Measurements from ENCODE around the gene RPS21.

GRCh38 chr20:62357187-62357667, 29.7 kb upstream of the RPS21 start:
- TF ChIP-seq CTCF (IDR thresholded peaks at IDR 0.05) (no peak), POLR2A (IDR thresholded peaks at IDR 0.05) (peak in 1 of 2 donors; percentile 12)

All from heart left ventricle (tissue), 13 donors.